GM23338 (cell line): ENCODE measurements around the gene SPSB4. TPM values are rescaled to one million over a fixed set of nuclear protein-coding genes. Genes with fewer than 3 reads are reported as not detected.

Experiments
- ATAC-seq: fragments of 200-7000 bp; cut with Tn5 transposase; 3 replicates; pipeline ENCODE4 v1.9.1; 2020
- DNase-seq: peaks from one replicate; pipeline ENCODE4 v3.0.0-alpha.2; 2015; ENCODE audit warnings: low spot score
- H2AFZ ChIP-seq: fragments of 200-600 bp; sonication (generic); 2 replicates; pipeline ENCODE4 v1.8.0; 2016; ENCODE audit warnings: antibody characterized with exemption, mild to moderate bottlenecking, moderate library complexity
- H3F3A ChIP-seq: fragments of 200-600 bp; sonication (generic); replicated peaks from 2 replicates; pipeline ENCODE4 v1.8.0; 2017; ENCODE audit warnings: antibody characterized with exemption, mixed run types, low read depth
- H3K27ac ChIP-seq: fragments of 200-600 bp; sonication (generic); 2 replicates; pipeline ENCODE4 v1.6.1; 2016; ENCODE audit warnings: low read depth
- H3K27me3 ChIP-seq: fragments of 200-600 bp; sonication (generic); 2 replicates; pipeline ENCODE4 v1.8.0; 2016; ENCODE audit warnings: mild to moderate bottlenecking, mixed run types, moderate library complexity; ENCODE audit not compliant: insufficient read depth
- H3K36me3 ChIP-seq: fragments of 200-600 bp; sonication (generic); 2 replicates; pipeline ENCODE4 v1.8.0; 2016; ENCODE audit warnings: mild to moderate bottlenecking; ENCODE audit not compliant: insufficient read depth
- H3K4me1 ChIP-seq: fragments of 200-600 bp; sonication (generic); 2 replicates; pipeline ENCODE4 v1.8.0; 2016; ENCODE audit warnings: mild to moderate bottlenecking, moderate library complexity; ENCODE audit not compliant: insufficient read depth
- H3K4me2 ChIP-seq: fragments of 200-600 bp; sonication (generic); 2 replicates; pipeline ENCODE4 v1.7.1; 2017; ENCODE audit warnings: mixed run types
- H3K4me3 ChIP-seq: fragments of 200-600 bp; sonication (generic); 2 replicates; pipeline ENCODE4 v1.6.1; 2016; ENCODE audit warnings: mixed run types
- H3K79me2 ChIP-seq: fragments of 200-600 bp; sonication (generic); replicated peaks from 2 replicates; pipeline ENCODE4 v1.8.0; 2017; ENCODE audit warnings: mild to moderate bottlenecking; ENCODE audit not compliant: insufficient read depth
- H3K9me2 ChIP-seq: fragments of 200-600 bp; sonication (generic); 2 replicates; pipeline ENCODE4 v1.8.0; 2017; ENCODE audit not compliant: insufficient read depth
- H4K20me1 ChIP-seq: fragments of 200-600 bp; sonication (generic); replicated peaks from 2 replicates; pipeline ENCODE4 v1.8.0; 2017; ENCODE audit warnings: mild to moderate bottlenecking; ENCODE audit not compliant: insufficient read depth
- H3K27ac Mint-ChIP-seq: 2 replicates; pipeline ENCODE4 v1.8.0; 2020; ENCODE audit warnings: inconsistent platforms, mild to moderate bottlenecking, moderate library complexity, mixed read lengths
- H3K27me3 Mint-ChIP-seq: 3 replicates; pipeline ENCODE4 v1.8.0; 2022; ENCODE audit warnings: low read depth, mild to moderate bottlenecking, moderate library complexity, mixed read lengths, inconsistent platforms; ENCODE audit not compliant: insufficient read depth, poor library complexity
- H3K36me3 Mint-ChIP-seq: 3 replicates; pipeline ENCODE4 v1.8.0; 2021; ENCODE audit warnings: low read depth, mild to moderate bottlenecking, inconsistent platforms, moderate library complexity, mixed read lengths
- H3K4me1 Mint-ChIP-seq: 3 replicates; pipeline ENCODE4 v1.8.0; 2020; ENCODE audit warnings: mild to moderate bottlenecking, inconsistent platforms, mixed read lengths
- H3K4me3 Mint-ChIP-seq: 3 replicates; pipeline ENCODE4 v1.8.0; 2021; ENCODE audit warnings: moderate library complexity, mild to moderate bottlenecking, inconsistent platforms, mixed read lengths
- H3K9me3 Mint-ChIP-seq: 3 replicates; pipeline ENCODE4 v1.8.0; 2020; ENCODE audit warnings: moderate library complexity, mild to moderate bottlenecking, inconsistent platforms, mixed read lengths
- CREB1 ChIP-seq: fragments of 250-450 bp; sonication (Bioruptor Pico); IDR thresholded peaks from 2 replicates; pipeline ENCODE4 v1.5.0; 2020; ENCODE audit warnings: low read depth, mild to moderate bottlenecking, moderate library complexity
- CTCF ChIP-seq, 2 experiments: fragments of 200-600 bp in 1 of 2; sonication (generic) in 1 of 2; conservative IDR thresholded peaks; 2 replicates each; pipeline versions ENCODE4 v1.5.1 to v1.6.1; 2016 to 2017; ENCODE audit warnings: antibody characterized with exemption in 2 of 2, low read depth in 2 of 2, mild to moderate bottlenecking in 2 of 2, moderate library complexity in 1 of 2
- ETS1 ChIP-seq: IDR thresholded peaks from 2 replicates; pipeline ENCODE4 v1.6.1; 2016; ENCODE audit warnings: antibody characterized with exemption
- EZH2 ChIP-seq: fragments of 200-600 bp; sonication (generic); IDR thresholded peaks from one replicate; pipeline ENCODE4 v1.8.0; 2017; ENCODE audit warnings: antibody characterized with exemption, mild to moderate bottlenecking, low read depth; ENCODE audit not compliant: unreplicated experiment
- EZH2phosphoT487 ChIP-seq: fragments of 200-600 bp; sonication (generic); IDR thresholded peaks from one replicate; pipeline ENCODE4 v1.8.1; 2018; ENCODE audit warnings: antibody characterized with exemption; ENCODE audit not compliant: unreplicated experiment
- NANOG ChIP-seq: IDR thresholded peaks from 2 replicates; pipeline ENCODE4 v1.6.1; 2016; ENCODE audit warnings: antibody characterized with exemption, borderline replicate concordance
- POLR2AphosphoS5 ChIP-seq: IDR thresholded peaks from 2 replicates; pipeline ENCODE4 v1.6.1; 2016; ENCODE audit warnings: antibody characterized with exemption, low read depth
- STAT1 ChIP-seq: IDR thresholded peaks from one replicate; pipeline ENCODE4 v1.6.1; 2016; ENCODE audit warnings: antibody characterized with exemption; ENCODE audit not compliant: unreplicated experiment
- ZNF114 ChIP-seq: fragments of 250-450 bp; sonication (Bioruptor Pico); IDR thresholded peaks from 2 replicates; pipeline ENCODE4 v1.5.0; 2020; ENCODE audit warnings: mild to moderate bottlenecking, moderate library complexity
- ZNF331 ChIP-seq: fragments of 250-450 bp; sonication (Bioruptor Pico); IDR thresholded peaks from 2 replicates; pipeline ENCODE4 v1.5.0; 2020; ENCODE audit warnings: low read depth, mild to moderate bottlenecking, moderate library complexity
- ZNF462 ChIP-seq: fragments of 250-450 bp; sonication (Bioruptor Pico); IDR thresholded peaks from 2 replicates; pipeline ENCODE4 v1.5.0; 2020; ENCODE audit warnings: mild to moderate bottlenecking, moderate library complexity
- polyA plus RNA-seq: library from polyadenylated mRNA; unstranded; fragments of >200 nt; fragmentation: Nextera tagmentation; extraction: Ambion mirVana; gene quantifications from 2 replicates; pipeline ENCODE4 v1.2.1, GENCODE V29; 2016
- total RNA-seq: library from RNA; depleted of rRNA; stranded (reverse); fragments of >200 nt; shearing (Covaris generic); gene quantifications from 2 replicates; pipeline ENCODE4 v1.2.3, GENCODE V29; 2014

The SPSB4 gene
- total and polyA plus RNA-seq, 2 experiments from 2014 or later: 6.7 to 25.9 TPM

- H3K36me3 Mint-ChIP-seq: peaks cover 5% of the 10 kb centered on the region
- H3K27ac ChIP-seq: no peak overlapping the region
- H3K4me1 Mint-ChIP-seq: peaks cover 24% of the 10 kb centered on the region
- ATAC-seq (no peak), DNase-seq (no peak)
- no peaks in the 10 kb centered on the region for H3K9me2 ChIP-seq
- H3K4me3 Mint-ChIP-seq: no peak overlapping the region
- H3K4me1 ChIP-seq: 0 out of 2 replicates have a peak, but pooled peaks cover 3% of the 10 kb centered on the region
- no peak overlapping the region; the same call in 1 of the 2 replicates for H3K27ac Mint-ChIP-seq
- H4K20me1 ChIP-seq: no peaks in the 10 kb centered on the region; the same call in 1 of the 2 replicates
- H3K27me3 ChIP-seq: peaks cover 18% of the 10 kb centered on the region
- H3K9me3 Mint-ChIP-seq: peaks cover 4% of the 10 kb centered on the region; the same call in 2 of the 3 replicates
- peaks cover 5% of the 10 kb centered on the region; the same call in 1 of the 2 replicates for H3F3A ChIP-seq
- peaks cover 25% of the 10 kb centered on the region for H3K79me2 ChIP-seq
- no peak overlapping the region for H3K4me2 ChIP-seq
- peaks cover 18% of the 10 kb centered on the region for H3K27me3 Mint-ChIP-seq
- no peaks in the 10 kb centered on the region for H3K36me3 ChIP-seq
- TF ChIP-seq EZH2phosphoT487 (no peak), ZNF114 (CRISPR knock-in tag) (no peak)
- H3K4me3 ChIP-seq: no peak overlapping the region
- no peak overlapping the region for H2AFZ ChIP-seq
These were observed 4.6 kb downstream of the SPSB4 start for GRCh38 chr3:141055536-141056445.

GRCh38 chr3:141056751-141057171, 5.6 kb downstream of the SPSB4 start:
- Histone ChIP-seq H3K27ac (no peak overlapping the region), H3K9me2 (no peaks in the 10 kb centered on the region), H3K4me1 (0 out of 2 replicates have a peak, but pooled peaks cover 3% of the 10 kb centered on the region), H3K27me3 (peaks cover 18% of the 10 kb centered on the region), H3K4me2 (no peak overlapping the region), H3K36me3 (no peaks in the 10 kb centered on the region), H2AFZ (no peak overlapping the region), H3K79me2 (peaks cover 28% of the 10 kb centered on the region), H3F3A (peaks cover 4% of the 10 kb centered on the region; the same call in 1 of the 2 replicates), H4K20me1 (no peaks in the 10 kb centered on the region; the same call in 1 of the 2 replicates), H3K4me3 (no peak overlapping the region)
- Mint-ChIP-seq H3K4me3 (no peak overlapping the region), H3K4me1 (peaks cover 24% of the 10 kb centered on the region), H3K36me3 (peaks cover 5% of the 10 kb centered on the region), H3K27ac (no peak overlapping the region), H3K9me3 (peaks cover 4% of the 10 kb centered on the region; the same call in 2 of the 3 replicates), H3K27me3 (peaks cover 18% of the 10 kb centered on the region)
- DNase-seq (no peak), ATAC-seq (no peak)
- TF ChIP-seq EZH2 (no peak), CTCF (conservative IDR thresholded peaks at IDR 0.05; ENCODE audit: low read depth in 2 of 2) (no peak), EZH2phosphoT487 (no peak), STAT1 (no peak), POLR2AphosphoS5 (no peak), ZNF114 (CRISPR knock-in tag) (no peak), ZNF462 (CRISPR knock-in tag) (no peak), NANOG (no peak), CREB1 (CRISPR knock-in tag) (no peak), ZNF331 (CRISPR knock-in tag) (no peak), ETS1 (no peak)
